CD4-positive, alpha-beta T cell treated with Interleukin-15 for 4 hours (primary cell): ENCODE results near the gene KREMEN2.
"Not testable (repeated sequence)": the region's sequence is repeated elsewhere in the genome, so short reads cannot be mapped to it uniquely, and the experiment has no call there.

Source experiments
- DNase-seq: peaks from one replicate; pipeline ENCODE4 v3.0.0-alpha.2; 2020; ENCODE audit warnings: low spot score

The KREMEN2 gene

GRCh38 chr16:2942045-2942444 is 22.0 kb upstream of the KREMEN2 start:
- no peak for DNase-seq

GRCh38 chr16:2943716-2944115 is 20.4 kb upstream of the KREMEN2 start:
- not testable (repeated sequence) for DNase-seq

GRCh38 chr16:2946649-2947048 is 17.4 kb upstream of the KREMEN2 start:
- DNase-seq: no peak

- no peak for DNase-seq
Measured at GRCh38 chr16:2948807-2949704, 15.0 kb upstream of the KREMEN2 start.

GRCh38 chr16:2949705-2950352 is 14.2 kb upstream of the KREMEN2 start:
- DNase-seq: no peak

- DNase-seq: no peak
Measured at GRCh38 chr16:2950353-2950724, 13.7 kb upstream of the KREMEN2 start.

- DNase-seq: no peak
Measured at GRCh38 chr16:2950773-2951172, 13.3 kb upstream of the KREMEN2 start.

GRCh38 chr16:2952679-2953078 is 11.4 kb upstream of the KREMEN2 start:
- DNase-seq: no peak

- DNase-seq: no peak
Measured at GRCh38 chr16:2953706-2954627, 10.1 kb upstream of the KREMEN2 start.

- no peak for DNase-seq
Measured at GRCh38 chr16:2954656-2955381, 9.3 kb upstream of the KREMEN2 start.

GRCh38 chr16:2955438-2955778 is 8.7 kb upstream of the KREMEN2 start:
- no peak for DNase-seq

GRCh38 chr16:2955779-2956578 is 8.1 kb upstream of the KREMEN2 start:
- DNase-seq: no peak

GRCh38 chr16:2956579-2956956 is 7.5 kb upstream of the KREMEN2 start:
- no peak for DNase-seq

GRCh38 chr16:2959206-2959605 is 4.9 kb upstream of the KREMEN2 start:
- no peak for DNase-seq

- DNase-seq: no peak
Measured at GRCh38 chr16:2960183-2961010, 3.7 kb upstream of the KREMEN2 start.

- DNase-seq: no peak
Measured at GRCh38 chr16:2962334-2963073, 1.6 kb upstream of the KREMEN2 start.

GRCh38 chr16:2963074-2963722 is 877 bp upstream of the KREMEN2 start:
- no peak for DNase-seq

- DNase-seq: peak; percentile 49
Measured at GRCh38 chr16:2964475-2965336, 631 bp downstream of the KREMEN2 start.
